Measurements from ENCODE around the gene NSL1.

NSL1 gene

GRCh38 chr1:212678456-212679410 is 112.8 kb downstream of the NSL1 start:
- Histone ChIP-seq H3K9me3 (ENCODE audit: control insufficient read depth in 2 of 2, low read length in 2 of 2) (no peaks in the 10 kb centered on the region), H3K27me3 (ENCODE audit: control insufficient read depth in 2 of 2, insufficient read depth in 2 of 2, low read length in 2 of 2) (peaks cover 8 to 11% of the 10 kb centered on the region in 2 donors), H3K36me3 (ENCODE audit: control insufficient read depth in 2 of 2, insufficient read depth in 2 of 2, low read length in 2 of 2) (no peaks in the 10 kb centered on the region), H3K9ac (ENCODE audit: low read depth in 1 of 2, low read length in 2 of 2) (no peak overlapping the region), H3K4me1 (ENCODE audit: control insufficient read depth in 2 of 2, insufficient read depth in 2 of 2, low read length in 2 of 2) (peaks cover 0 to 3% of the 10 kb centered on the region in 2 donors), H3K4me3 (ENCODE audit: low read length in 2 of 2) (no peak overlapping the region), H3K27ac (ENCODE audit: low read depth in 2 of 2, low read length in 2 of 2) (no peak overlapping the region)

GRCh38 chr1:212677573-212677972 is 114.0 kb downstream of the NSL1 start:
- Histone ChIP-seq H3K9ac (ENCODE audit: low read depth in 1 of 2, low read length in 2 of 2) (no peak overlapping the region), H3K27me3 (ENCODE audit: control insufficient read depth in 2 of 2, insufficient read depth in 2 of 2, low read length in 2 of 2) (peaks cover 5 to 10% of the 10 kb centered on the region in 2 donors), H3K4me1 (ENCODE audit: control insufficient read depth in 2 of 2, insufficient read depth in 2 of 2, low read length in 2 of 2) (peaks cover 0 to 3% of the 10 kb centered on the region in 2 donors), H3K36me3 (ENCODE audit: control insufficient read depth in 2 of 2, insufficient read depth in 2 of 2, low read length in 2 of 2) (no peaks in the 10 kb centered on the region), H3K9me3 (ENCODE audit: control insufficient read depth in 2 of 2, low read length in 2 of 2) (no peaks in the 10 kb centered on the region), H3K4me3 (ENCODE audit: low read length in 2 of 2) (no peak overlapping the region), H3K27ac (ENCODE audit: low read depth in 2 of 2, low read length in 2 of 2) (no peak overlapping the region)

DNA sequence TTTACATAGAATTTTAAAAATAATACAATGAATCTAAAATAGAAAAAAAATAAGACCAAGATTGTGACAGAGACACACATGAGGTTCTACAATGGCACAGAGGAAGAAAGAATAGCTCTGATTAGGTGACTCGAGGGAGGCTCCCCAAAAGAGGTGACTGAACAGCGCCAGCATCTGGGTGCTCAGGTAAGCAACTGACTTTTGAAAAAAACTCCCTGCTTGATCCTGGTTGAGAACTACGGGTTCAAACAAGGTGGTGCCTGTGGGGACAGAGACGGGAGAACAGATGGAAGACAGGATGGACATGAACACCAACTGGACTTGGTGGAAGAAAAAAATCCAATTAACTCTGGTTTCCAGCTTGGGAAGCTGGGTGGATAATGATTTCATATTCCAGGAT is 114.4 kb downstream of the NSL1 start:
- H3K36me3 ChIP-seq (ENCODE audit: control insufficient read depth in 2 of 2, insufficient read depth in 2 of 2, low read length in 2 of 2), result no peaks in the 10 kb centered on the region
- H3K27me3 ChIP-seq (ENCODE audit: control insufficient read depth in 2 of 2, insufficient read depth in 2 of 2, low read length in 2 of 2), result peaks cover 5 to 12% of the 10 kb centered on the region in 2 donors
- peaks cover 0 to 3% of the 10 kb centered on the region in 2 donors for H3K4me1 ChIP-seq (ENCODE audit: control insufficient read depth in 2 of 2, insufficient read depth in 2 of 2, low read length in 2 of 2)
- H3K4me3 ChIP-seq (ENCODE audit: low read length in 2 of 2), result no peak overlapping the region
- H3K27ac ChIP-seq (ENCODE audit: low read depth in 2 of 2, low read length in 2 of 2), result no peak overlapping the region
- H3K9ac ChIP-seq (ENCODE audit: low read depth in 1 of 2, low read length in 2 of 2), result no peak overlapping the region
- H3K9me3 ChIP-seq (ENCODE audit: control insufficient read depth in 2 of 2, low read length in 2 of 2), result no peaks in the 10 kb centered on the region

Measured in mucosa of rectum (tissue), 2 donors.